GM12878 (cell line): Measurements from ENCODE around the gene TMED10. TPM values are rescaled to one million over a fixed set of nuclear protein-coding genes. Genes with fewer than 3 reads are reported as not detected.

Experiments
- ATAC-seq: fragments of 200-7000 bp; cut with Tn5 transposase; 3 replicates; pipeline ENCODE4 v1.9.1; 2020; ENCODE audit warnings: mild to moderate bottlenecking, moderate library complexity
- BruUV-seq: library from RNA; stranded (reverse); fragments of 400-500 nt; replicated peaks from 2 replicates; lab custom pipeline; 2021; lab: Mats Ljungman, UMichigan
- CTCF ChIA-PET: fragments of 300-600 bp; sonication (Branson Sonifier 250); formaldehyde crosslinking; extraction: SDS; loops from one replicate; lab custom pipeline; 2021; ENCODE audit warnings: inconsistent platforms; lab: Yijun Ruan, JAX
- POLR2A ChIA-PET: fragments of 350-600 bp; formaldehyde crosslinking; extraction: SDS; loops from one replicate; lab custom pipeline; 2021; ENCODE audit warnings: inconsistent platforms; lab: Charles Lee
- RAD21 ChIA-PET: fragments of 300-600 bp; sonication (Branson Sonifier 250); formaldehyde crosslinking; loops from one replicate; lab custom pipeline; 2023; ENCODE audit warnings: antibody characterized with exemption; ENCODE audit not compliant: unreplicated experiment; lab: Charles Lee
- SMC1A ChIA-PET: fragments of 300-600 bp; sonication (Branson Sonifier 250); formaldehyde crosslinking; loops from one replicate; lab custom pipeline; 2023; ENCODE audit not compliant: unreplicated experiment, uncharacterized antibody; lab: Charles Lee
- DNase-seq: peaks from one replicate; pipeline ENCODE4 v3.0.0-alpha.2; 2011; ENCODE audit warnings: low read depth, low spot score
- FAIRE-seq: peaks from 3 replicates; lab custom pipeline; 2011; peaks lifted over from hg19 to GRCh38; lab: Jason Lieb, UNC
- H2AFZ ChIP-seq: 2 replicates; pipeline ENCODE4 v1.6.0; 2011; ENCODE audit warnings: low read depth, low read length, control low read depth; ENCODE audit not compliant: control insufficient read depth
- H3K27ac ChIP-seq: 2 replicates; pipeline ENCODE4 v1.5.1; 2011; ENCODE audit warnings: control low read depth; ENCODE audit not compliant: control insufficient read depth, insufficient read depth
- H3K27me3 ChIP-seq, 2 experiments: replicated peaks in 1 of 2; 2 replicates each; pipeline versions ENCODE4 v1.6.0 to v1.6.1; 2011; ENCODE audit warnings: low read length in 1 of 2; ENCODE audit not compliant: control insufficient read depth in 2 of 2, insufficient read depth in 2 of 2
- H3K36me3 ChIP-seq, 2 experiments: 2 replicates each; pipeline ENCODE4 v1.5.1; 2011; ENCODE audit warnings: low read length in 1 of 2; ENCODE audit not compliant: control insufficient read depth in 2 of 2, insufficient read depth in 2 of 2
- H3K4me1 ChIP-seq: 2 replicates; pipeline ENCODE4 v1.6.1; 2011; ENCODE audit warnings: mild to moderate bottlenecking, low read length, moderate library complexity, mixed read lengths; ENCODE audit not compliant: control insufficient read depth, insufficient read depth
- H3K4me2 ChIP-seq: 2 replicates; pipeline ENCODE4 v1.6.0; 2011; ENCODE audit warnings: control low read depth; ENCODE audit not compliant: control insufficient read depth, insufficient read depth
- H3K4me3 ChIP-seq: fragments of 200-600 bp; sonication (generic); 2 replicates; pipeline ENCODE4 v1.5.1; 2016
- H3K79me2 ChIP-seq: 2 replicates; pipeline ENCODE4 v1.6.0; 2011; ENCODE audit warnings: low read length; ENCODE audit not compliant: control insufficient read depth, insufficient read depth
- H3K9ac ChIP-seq: 2 replicates; pipeline ENCODE4 v1.8.0; 2011; ENCODE audit warnings: low read length, control low read depth, mixed read lengths; ENCODE audit not compliant: control insufficient read depth, insufficient read depth
- H3K9me3 ChIP-seq: replicated peaks from 3 replicates; pipeline ENCODE4 v1.5.1; 2011; ENCODE audit warnings: mild to moderate bottlenecking, low read length; ENCODE audit not compliant: control insufficient read depth, insufficient read depth
- H4K20me1 ChIP-seq: 2 replicates; pipeline ENCODE4 v1.6.0; 2011; ENCODE audit not compliant: control insufficient read depth, insufficient read depth
- ATF3 ChIP-seq: IDR thresholded peaks from 2 replicates; pipeline ENCODE4 v1.6.1; 2011; ENCODE audit warnings: low read depth, mild to moderate bottlenecking, low read length, moderate library complexity, borderline replicate concordance; ENCODE audit errors: extremely low read depth
- ELK1 ChIP-seq: IDR thresholded peaks from 2 replicates; pipeline ENCODE4 v1.6.1; 2012; ENCODE audit warnings: low read depth, low read length, improper control_type of control experiment
- MLLT1 ChIP-seq: fragments of 450-650 bp; IDR thresholded peaks from 2 replicates; pipeline ENCODE4 v1.6.1; 2016; ENCODE audit warnings: mild to moderate bottlenecking
- PBX3 ChIP-seq: IDR thresholded peaks from 2 replicates; pipeline ENCODE4 v1.6.1; 2011; ENCODE audit warnings: mild to moderate bottlenecking, low read depth, low read length, moderate library complexity; ENCODE audit not compliant: insufficient replicate concordance
- POLR2A ChIP-seq: IDR thresholded peaks from 2 replicates; pipeline ENCODE4 v1.6.1; 2011; ENCODE audit warnings: low read depth, mild to moderate bottlenecking, low read length
- POLR2AphosphoS2 ChIP-seq: IDR thresholded peaks from 2 replicates; pipeline ENCODE4 v1.6.1; 2011; ENCODE audit warnings: low read depth, mild to moderate bottlenecking, low read length, improper control_type of control experiment, moderate library complexity
- RAD51 ChIP-seq: fragments of 450-650 bp; IDR thresholded peaks from 2 replicates; pipeline ENCODE4 v1.6.1; 2016; ENCODE audit warnings: moderate library complexity, mild to moderate bottlenecking, inconsistent platforms
- RELB ChIP-seq: fragments of 450-650 bp; IDR thresholded peaks from 2 replicates; pipeline ENCODE4 v1.6.1; 2017; ENCODE audit warnings: low read depth, mild to moderate bottlenecking, moderate library complexity
- SIN3A ChIP-seq: IDR thresholded peaks from 2 replicates; pipeline ENCODE4 v1.6.1; 2012; ENCODE audit warnings: low read depth, low read length, improper control_type of control experiment
- ZNF687 ChIP-seq: fragments of 450-650 bp; IDR thresholded peaks from 2 replicates; pipeline ENCODE4 v1.6.1; 2017; ENCODE audit warnings: mild to moderate bottlenecking, moderate library complexity
- WGBS: methylation state at CpG from one replicate; pipeline ENCODE4 v1.1.6; 2016; ENCODE audit warnings: low lambda C conversion rate; ENCODE audit not compliant: insufficient replicate concordance, insufficient coverage; ENCODE audit errors: missing lambda C conversion rate; 5-methylcytosine and 5-hydroxymethylcytosine counted together
- in situ Hi-C: fragments of 300-500 bp; cut with MboI; formaldehyde crosslinking; loops from 9 replicates; pipeline ENCODE4 v1.14.3; 2018; ENCODE audit warnings: mixed read lengths
- intact Hi-C: fragments of 100-400 bp; cut with micrococcal nuclease; formaldehyde crosslinking; loops from one replicate; pipeline ENCODE4 v1.14.2; 2022; ENCODE audit not compliant: unreplicated experiment
- polyA plus RNA-seq, 11 experiments: library from polyadenylated mRNA; depleted of rRNA in 4 of 11; unstranded in 6 of 11; stranded (reverse) in 5 of 11; fragments of >200 nt; fragmentation: Nextera tagmentation in 4 of 11; fragmentation: Illumina TruSeq in 1 of 11; extraction: Ambion mirVana in 4 of 11; extraction: Trizol in 1 of 11; gene quantifications; 1 replicate in 1 of 11; 2 replicates in 10 of 11; pipeline versions ENCODE4 v1.2.1 to v1.2.3, GENCODE V29; 2011 to 2016; ENCODE audit warnings: inconsistent platforms in 2 of 11, missing spikeins in 2 of 11, low read depth in 1 of 11
- total RNA-seq, 4 experiments: library from RNA; depleted of rRNA in 3 of 4; stranded (reverse); fragments of >200 nt in 3 of 4; fragmentation: Illumina TruSeq in 1 of 4; extraction: Trizol in 1 of 4; gene quantifications; 2 replicates each; pipeline versions ENCODE4 v1.2.1 to v1.2.3, GENCODE V29; 2013 to 2021

TMED10 gene
- total and polyA plus RNA-seq, 10 of the 15 experiments (the other 5 are each of a cell fraction or from before 2014, with no cell fraction given) = 99.8 to 270 (median 180) TPM

GRCh38 chr14:75132382-75133086 lies 43.9 kb downstream of the TMED10 start:
- no peak overlapping the region for H3K27ac ChIP-seq
- no peak overlapping the region for H3K4me2 ChIP-seq
- peaks cover 5 to 18% of the 10 kb centered on the region in 2 experiments for H3K36me3 ChIP-seq
- BruUV-seq = TSS peak; percentile 62
- CTCF ChIA-PET = interaction anchor here (0.7 to 11.2 kb wide), 18 partner anchors 8 to 773 kb away, joined by 3 to 279 read pairs (median 3); no protein-coding TSS in a partner anchor
- H3K79me2 ChIP-seq = peaks cover 7% of the 10 kb centered on the region
- no peaks in the 10 kb centered on the region for H4K20me1 ChIP-seq
- ATAC-seq = peak; percentile 91
- intact Hi-C loops = loop anchor here (1.0 to 10.0 kb wide), 6 partner anchors 115 to 522 kb away; no protein-coding TSS in a partner anchor
- no peaks in the 10 kb centered on the region for H3K27me3 ChIP-seq
- H3K9ac ChIP-seq = no peak overlapping the region
- no peak overlapping the region for H2AFZ ChIP-seq
- H3K9me3 ChIP-seq = no peaks in the 10 kb centered on the region
- DNase-seq = peak; percentile 66
- RAD21 ChIA-PET = interaction anchor here (0.6 to 3.4 kb wide), 7 partner anchors 8 to 321 kb away, joined by 3 to 37 read pairs (median 3); no protein-coding TSS in a partner anchor
- H3K4me3 ChIP-seq = no peak overlapping the region
- SMC1A ChIA-PET = interaction anchor here (0.7 to 5.2 kb wide), 6 partner anchors 41 to 445 kb away, joined by 3 to 154 read pairs (median 4); no protein-coding TSS in a partner anchor
- POLR2A ChIA-PET = no interaction called here
- 67% methylated on average over 3 of the region's 4 CpGs for WGBS
- H3K4me1 ChIP-seq = peaks cover 11% of the 10 kb centered on the region
- in situ Hi-C loops = loop anchor here (5.0 kb wide), 1 partner anchor 170 kb away; no protein-coding TSS in a partner anchor
- FAIRE-seq = peak; percentile 80
- TF ChIP-seq POLR2A (no peak), RAD51 (no peak), RELB (no peak), PBX3 (no peak), ELK1 (no peak), ATF3 (no peak), SIN3A (no peak), POLR2AphosphoS2 (no peak), ZNF687 (no peak), MLLT1 (no peak)
